LoVo (cell line): ENCODE results near the gene GREB1.

Source experiments
- DNase-seq: peaks from one replicate; pipeline ENCODE4 v3.0.0-alpha.2; 2016; ENCODE audit warnings: low spot score

Gene GREB1

DNA sequence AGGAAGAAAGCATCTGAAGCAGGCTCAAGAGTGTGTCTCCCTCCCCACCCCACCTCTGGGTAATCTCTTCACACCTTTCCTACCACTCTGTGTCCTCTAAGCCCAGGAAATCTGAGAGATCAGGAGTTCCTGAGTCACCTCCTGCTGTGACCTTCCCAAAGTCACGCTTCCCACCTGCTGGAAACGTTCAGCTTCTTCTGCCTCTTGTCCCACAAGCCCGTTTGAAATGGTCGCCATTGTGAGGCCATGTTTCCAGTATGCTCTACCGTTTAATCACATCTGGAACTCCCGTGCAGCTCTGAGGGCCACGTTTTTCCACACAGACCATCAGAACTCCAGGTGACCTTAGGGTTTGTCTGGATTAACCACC lies 25.9 kb downstream of the GREB1 start:
- no peak for DNase-seq

GRCh38 chr2:11560806-11561205 lies 27.0 kb downstream of the GREB1 start:
- no peak for DNase-seq

- no peak for DNase-seq
Observed at GRCh38 chr2:11562011-11562410, 28.2 kb downstream of the GREB1 start.

DNA sequence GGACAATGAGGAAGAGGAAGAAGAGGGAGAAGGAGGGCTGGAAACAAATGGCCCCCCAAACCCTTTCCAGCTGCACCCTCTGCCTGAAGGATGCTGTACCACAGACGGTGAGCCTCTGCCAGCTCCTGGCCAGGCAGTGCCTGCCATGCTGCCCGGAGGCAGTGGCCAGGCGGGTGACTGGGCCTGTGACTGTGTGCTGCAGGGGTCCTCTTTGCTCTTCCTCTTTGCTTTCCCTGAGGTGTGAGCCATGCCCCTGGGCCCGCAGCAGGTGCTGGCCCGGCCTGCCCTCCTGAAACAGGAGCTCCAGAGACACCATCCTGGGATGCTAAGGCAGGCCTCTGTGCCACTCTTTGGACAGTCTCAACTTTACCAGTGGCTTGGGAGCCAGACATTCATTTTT lies 28.6 kb downstream of the GREB1 start:
- no peak for DNase-seq

- no peak for DNase-seq
Observed at GRCh38 chr2:11563784-11564666, 30.2 kb downstream of the GREB1 start.

DNA sequence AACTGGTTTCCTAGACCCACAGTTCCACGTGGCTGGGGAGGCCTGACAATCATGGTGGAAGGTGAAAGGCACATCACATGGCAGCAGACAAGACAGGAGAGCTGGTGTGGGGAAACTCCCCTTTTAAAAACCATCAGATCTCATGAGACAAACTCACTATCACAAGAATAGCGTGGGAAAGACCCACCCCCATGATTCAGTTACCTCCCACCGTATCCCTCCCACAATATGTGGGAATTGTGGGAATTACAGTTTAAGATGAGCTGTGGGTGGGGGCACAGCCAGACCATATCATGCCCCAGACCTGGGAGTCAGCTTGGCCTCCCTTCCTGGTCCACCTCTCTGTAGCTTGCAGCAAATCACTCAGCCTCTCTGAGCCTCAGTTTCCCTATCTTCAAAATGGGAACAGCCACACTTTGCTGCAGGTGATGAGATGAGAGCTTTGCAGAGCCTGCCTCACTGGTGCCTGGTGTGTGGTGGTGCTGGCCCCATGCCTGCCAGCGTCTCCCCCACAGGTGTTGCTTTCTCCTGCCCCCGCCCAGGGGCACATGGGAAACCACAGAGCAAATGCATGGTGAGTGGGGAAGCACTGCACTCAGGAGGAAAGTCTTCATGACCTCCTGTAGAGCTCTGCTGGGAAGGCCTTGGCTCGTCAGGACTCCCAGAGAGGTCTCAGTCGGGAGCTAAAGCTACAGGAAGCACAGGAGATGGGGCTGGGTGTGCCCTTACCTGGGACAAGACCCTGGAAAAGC lies 31.1 kb downstream of the GREB1 start:
- no peak for DNase-seq

DNA sequence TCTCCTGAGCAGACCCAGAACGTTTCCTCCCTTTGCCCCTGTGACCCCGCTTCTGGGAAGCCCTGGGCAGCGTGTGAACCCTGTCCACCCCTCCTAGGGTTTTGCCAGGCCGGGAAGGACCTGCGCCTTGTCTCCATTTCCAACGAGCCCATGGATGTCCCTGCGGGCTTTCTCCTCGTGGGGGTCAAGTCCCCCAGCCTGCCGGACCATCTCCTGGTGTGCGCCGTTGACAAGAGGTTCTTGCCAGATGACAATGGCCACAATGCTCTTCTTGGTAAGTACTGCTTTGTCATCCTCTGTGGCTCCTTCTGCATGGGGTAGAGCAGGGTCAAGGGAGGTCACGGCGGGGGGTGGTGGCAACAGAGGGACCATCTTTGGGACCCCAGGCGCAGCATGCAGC lies 32.5 kb downstream of the GREB1 start:
- DNase-seq, result no peak

- DNase-seq, result no peak
Observed at GRCh38 chr2:11567631-11568031, 33.8 kb downstream of the GREB1 start.

DNA sequence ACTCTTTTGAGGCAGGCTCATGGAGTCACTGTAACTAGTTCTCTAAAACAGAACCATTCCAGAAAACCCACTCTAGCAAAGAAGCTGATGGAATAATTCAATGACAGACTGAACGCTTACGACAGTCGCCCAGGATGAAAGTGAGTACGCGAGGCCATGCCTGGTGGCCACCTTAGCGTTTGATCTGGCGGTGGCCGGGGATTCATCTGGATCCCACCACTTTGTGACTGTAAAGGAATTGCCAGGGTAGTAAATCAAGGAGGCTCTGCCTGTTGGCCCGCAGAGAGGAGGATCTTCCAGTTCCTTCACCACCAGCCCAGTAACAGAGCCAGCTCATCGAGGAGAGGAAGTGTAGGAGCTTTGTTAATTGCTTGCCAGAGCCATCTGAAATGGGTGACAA lies 34.6 kb downstream of the GREB1 start:
- no peak for DNase-seq

- no peak for DNase-seq
Observed at GRCh38 chr2:11569636-11570035, 35.8 kb downstream of the GREB1 start.

GRCh38 chr2:11571170-11571569 lies 37.3 kb downstream of the GREB1 start:
- DNase-seq, result no peak

GRCh38 chr2:11572996-11573395 lies 39.2 kb downstream of the GREB1 start:
- DNase-seq, result no peak

- no peak for DNase-seq
Observed at GRCh38 chr2:11573418-11574175, 39.8 kb downstream of the GREB1 start.

- DNase-seq, result no peak
Observed at GRCh38 chr2:11574176-11575046, 40.6 kb downstream of the GREB1 start.

- DNase-seq, result no peak
Observed at GRCh38 chr2:11576398-11576797, 42.6 kb downstream of the GREB1 start.

GRCh38 chr2:11577101-11577883 lies 43.4 kb downstream of the GREB1 start:
- no peak for DNase-seq

DNA sequence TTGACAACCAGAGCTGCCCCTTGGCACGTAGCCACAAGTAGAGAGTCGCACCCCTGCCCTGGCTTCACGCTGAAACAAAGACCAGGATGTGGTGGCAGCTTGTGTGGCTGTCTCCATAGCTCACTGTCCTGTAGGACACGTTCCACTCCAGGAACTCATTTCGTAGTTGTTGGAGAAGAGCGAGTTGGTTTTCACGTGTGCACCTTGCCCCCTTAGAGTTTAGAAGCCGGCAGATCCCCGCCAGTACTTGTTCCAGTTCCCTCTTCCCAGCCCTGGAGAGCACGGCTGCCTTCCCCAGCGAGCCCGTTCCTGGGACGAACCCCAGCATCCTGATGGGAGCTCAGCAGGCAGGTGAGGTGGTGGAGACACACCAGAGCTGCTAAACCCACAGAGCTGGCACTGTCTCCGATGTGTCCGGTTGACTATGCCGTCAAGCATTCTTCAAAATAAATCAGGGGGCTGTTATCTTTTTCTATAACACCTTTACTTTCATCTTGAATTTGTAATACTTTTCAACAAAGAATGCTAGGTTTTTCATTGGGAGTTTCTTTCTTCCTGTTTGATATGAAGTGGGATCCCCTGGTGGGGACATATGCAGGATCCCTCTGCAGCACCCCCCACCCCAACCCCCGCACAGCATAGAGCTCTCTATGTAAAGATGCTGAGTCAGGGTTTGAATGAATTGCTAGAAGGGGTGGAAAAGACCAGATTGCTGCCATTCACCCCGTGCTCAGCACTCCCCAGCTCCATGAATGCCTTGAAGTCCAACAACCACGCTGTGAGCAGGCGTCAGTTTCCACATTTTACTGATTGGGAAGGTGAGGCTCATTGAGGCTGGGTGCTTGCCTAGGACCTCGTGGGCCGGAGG lies 44.5 kb downstream of the GREB1 start:
- DNase-seq, result no peak

GRCh38 chr2:11578986-11579774 lies 45.3 kb downstream of the GREB1 start:
- DNase-seq, result no peak
